Choroid plexus epithelial cell (primary cell): Measurements from ENCODE around the gene COL6A5.

Experiments
- DNase-seq: peaks from one replicate; pipeline ENCODE4 v3.0.0-alpha.2; 2010; ENCODE audit warnings: low read depth
- H3K4me3 ChIP-seq: 2 replicates; pipeline ENCODE4 v1.5.1; 2011; ENCODE audit warnings: low read depth, mild to moderate bottlenecking, control low read depth, low read length, moderate library complexity
- CTCF ChIP-seq: conservative IDR thresholded peaks from 2 replicates; pipeline ENCODE4 v1.5.1; 2011; ENCODE audit warnings: low read depth, mild to moderate bottlenecking, control low read depth, inconsistent platforms, low read length, moderate library complexity

Gene COL6A5

GRCh38 chr3:130462089-130462488, 116.6 kb downstream of the COL6A5 start:
- DNase-seq, result no peak
- TF ChIP-seq CTCF, result no peak
- no peak overlapping the region for H3K4me3 ChIP-seq

GRCh38 chr3:130463221-130463620, 117.7 kb downstream of the COL6A5 start:
- DNase-seq, result no peak
- TF ChIP-seq CTCF, result no peak
- H3K4me3 ChIP-seq, result no peak overlapping the region

- no peak overlapping the region for H3K4me3 ChIP-seq
- DNase-seq, result no peak
- no peak for TF ChIP-seq CTCF
Measured at GRCh38 chr3:130465521-130465920, 120.0 kb downstream of the COL6A5 start.

GRCh38 chr3:130468311-130468710, 122.8 kb downstream of the COL6A5 start:
- no peak overlapping the region for H3K4me3 ChIP-seq
- DNase-seq, result no peak
- TF ChIP-seq CTCF, result no peak

- no peak overlapping the region for H3K4me3 ChIP-seq
- peak; percentile 39 for DNase-seq
- TF ChIP-seq CTCF, result no peak
Measured at GRCh38 chr3:130470126-130470525, 124.7 kb downstream of the COL6A5 start.

- DNase-seq, result no peak
- TF ChIP-seq CTCF, result no peak
- H3K4me3 ChIP-seq, result no peak overlapping the region
Measured at GRCh38 chr3:130473416-130473815, 127.9 kb downstream of the COL6A5 start.

GRCh38 chr3:130480736-130481135, 135.3 kb downstream of the COL6A5 start:
- H3K4me3 ChIP-seq, result no peak overlapping the region
- peak; percentile 74 for DNase-seq
- peak; percentile 69 for TF ChIP-seq CTCF
